Adipocyte (in vitro differentiated cells): ENCODE data around the gene PLA2G4A.

Experiments used
- DNase-seq: peaks from one replicate; pipeline ENCODE4 v3.0.0-alpha.2; 2015; ENCODE audit warnings: low read depth
- H3K27me3 ChIP-seq: replicated peaks from 2 replicates; pipeline ENCODE4 v1.7.0; 2013; ENCODE audit warnings: mild to moderate bottlenecking, low read length, moderate library complexity; ENCODE audit not compliant: control insufficient read depth, insufficient read depth
- H3K36me3 ChIP-seq: 2 replicates; pipeline ENCODE4 v1.7.0; 2013; ENCODE audit warnings: low read length, mild to moderate bottlenecking, moderate library complexity; ENCODE audit not compliant: control insufficient read depth, insufficient read depth, severe bottlenecking
- H3K4me1 ChIP-seq: 2 replicates; pipeline ENCODE4 v1.7.0; 2013; ENCODE audit warnings: mild to moderate bottlenecking, low read length, moderate library complexity; ENCODE audit not compliant: control insufficient read depth, insufficient read depth
- H3K4me3 ChIP-seq: 2 replicates; pipeline ENCODE4 v1.7.0; 2013; ENCODE audit warnings: mild to moderate bottlenecking, low read length, moderate library complexity
- H3K9ac ChIP-seq: 2 replicates; pipeline ENCODE4 v1.7.0; 2013; ENCODE audit warnings: mild to moderate bottlenecking, low read length, moderate library complexity
- H3K9me3 ChIP-seq: 2 replicates; pipeline ENCODE4 v1.7.0; 2013; ENCODE audit warnings: mild to moderate bottlenecking, low read length, moderate library complexity; ENCODE audit not compliant: control insufficient read depth

Gene PLA2G4A

GRCh38 chr1:186828611-186829454, at the start of gene PLA2G4A:
Gene PLA2G4A, plus strand, starts transcription at chr1:186828949. Its CDS starts 25,406 bp downstream, at chr1:186854355.
- Histone ChIP-seq H3K4me3 (peak within 1 kb of the TSS; percentile 100), H3K9ac (peak within 1 kb of the TSS; percentile 92), H3K4me1 (no peaks in the 10 kb centered on the region), H3K36me3 (no peaks in the 10 kb centered on the region), H3K9me3 (no peaks in the 10 kb centered on the region), H3K27me3 (no peaks in the 10 kb centered on the region)
- DNase-seq = peak; percentile 76

DNA sequence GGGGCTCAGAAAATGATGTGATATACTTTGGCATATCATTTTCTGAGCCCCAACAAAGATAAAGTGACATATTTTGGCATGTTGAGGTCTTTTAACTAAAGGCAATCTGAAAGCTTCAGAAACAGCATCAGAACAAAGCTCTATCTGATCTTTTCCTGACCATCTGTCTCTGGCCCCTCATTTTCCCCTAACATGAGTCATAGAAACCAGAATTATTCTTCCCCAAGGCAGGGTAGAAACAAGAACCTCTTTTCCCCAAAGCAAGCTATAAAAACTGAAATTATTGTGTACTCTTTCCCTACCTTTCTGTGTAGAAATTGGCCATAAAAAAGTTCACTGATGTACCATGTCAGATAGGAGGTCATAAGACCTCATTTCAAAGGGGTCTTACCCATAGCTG, 48.7 kb upstream of the PLA2G4A start:
- Histone ChIP-seq H3K36me3 (no peaks in the 10 kb centered on the region), H3K9me3 (no peaks in the 10 kb centered on the region), H3K4me1 (peaks cover 13% of the 10 kb centered on the region), H3K27me3 (no peaks in the 10 kb centered on the region), H3K4me3 (no peak overlapping the region), H3K9ac (no peak overlapping the region)
- DNase-seq = no peak

GRCh38 chr1:186781730-186782129, 47.0 kb upstream of the PLA2G4A start:
- Histone ChIP-seq H3K9ac (no peak overlapping the region), H3K9me3 (no peaks in the 10 kb centered on the region), H3K36me3 (no peaks in the 10 kb centered on the region), H3K27me3 (no peaks in the 10 kb centered on the region), H3K4me3 (no peak overlapping the region), H3K4me1 (peaks cover 13% of the 10 kb centered on the region)
- DNase-seq = no peak

- Histone ChIP-seq H3K9ac (no peak overlapping the region), H3K9me3 (no peaks in the 10 kb centered on the region), H3K27me3 (no peaks in the 10 kb centered on the region), H3K4me1 (peaks cover 8% of the 10 kb centered on the region), H3K36me3 (no peaks in the 10 kb centered on the region), H3K4me3 (no peak overlapping the region)
- DNase-seq = no peak
These were observed 46.0 kb upstream of the PLA2G4A start for GRCh38 chr1:186782791-186783190.

- Histone ChIP-seq H3K27me3 (no peaks in the 10 kb centered on the region), H3K36me3 (no peaks in the 10 kb centered on the region), H3K9ac (no peak overlapping the region), H3K4me3 (no peak overlapping the region), H3K9me3 (no peaks in the 10 kb centered on the region), H3K4me1 (peaks cover 8% of the 10 kb centered on the region)
- DNase-seq = no peak
These were observed 45.6 kb upstream of the PLA2G4A start for GRCh38 chr1:186783193-186783592.

- no peaks in the 10 kb centered on the region for H3K27me3 ChIP-seq
- DNase-seq = peak; percentile 49
These were observed 43.2 kb upstream of the PLA2G4A start for GRCh38 chr1:186785503-186785902.

GRCh38 chr1:186790101-186790500, 38.6 kb upstream of the PLA2G4A start:
- DNase-seq = peak; percentile 28
- H3K4me1 ChIP-seq = peaks cover 4% of the 10 kb centered on the region
- no peak overlapping the region for H3K9ac ChIP-seq
- H3K9me3 ChIP-seq = no peaks in the 10 kb centered on the region
- no peaks in the 10 kb centered on the region for H3K27me3 ChIP-seq
- H3K4me3 ChIP-seq = no peak overlapping the region
- H3K36me3 ChIP-seq = no peaks in the 10 kb centered on the region

More at GRCh38 chr1:186785503-186785902, 43.2 kb upstream of the PLA2G4A start:
- no peak overlapping the region for H3K4me3 ChIP-seq
- no peaks in the 10 kb centered on the region for H3K36me3 ChIP-seq
- H3K9ac ChIP-seq = no peak overlapping the region
- peaks cover 8% of the 10 kb centered on the region for H3K4me1 ChIP-seq
- no peaks in the 10 kb centered on the region for H3K9me3 ChIP-seq

DNA sequence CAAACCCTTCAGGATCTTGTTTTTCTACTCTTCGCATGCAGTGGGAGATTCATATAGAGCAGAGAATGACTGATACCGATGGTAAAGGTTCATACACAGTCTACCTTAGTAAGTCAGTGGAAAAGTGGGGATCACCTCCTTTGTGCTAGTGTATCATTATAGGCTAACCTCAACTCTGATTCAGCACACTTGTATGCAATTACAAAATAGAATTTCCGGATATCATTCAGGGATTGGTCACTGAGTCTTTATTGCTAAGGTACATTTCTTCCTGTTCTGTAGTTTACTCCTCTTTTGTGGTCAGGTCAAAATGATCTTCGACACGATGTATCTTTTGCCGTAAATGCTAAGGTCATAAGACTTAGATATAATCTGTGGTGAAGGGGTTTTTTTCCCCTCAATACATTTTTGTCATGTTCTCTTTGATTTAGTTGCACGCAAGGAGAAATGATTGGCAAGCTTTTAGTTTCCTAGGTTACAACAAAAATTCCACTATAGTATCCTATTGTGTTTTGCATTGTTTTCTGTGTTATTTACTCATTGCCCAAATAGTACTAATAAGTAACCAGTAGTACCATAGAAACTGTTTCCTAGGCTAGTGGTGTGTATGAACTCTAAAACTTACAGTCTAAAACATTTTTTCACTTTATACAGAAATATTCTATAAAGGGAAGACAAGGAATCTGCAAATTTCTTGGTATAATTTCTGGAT, 35.7 kb upstream of the PLA2G4A start:
- H3K9ac ChIP-seq = no peak overlapping the region
- no peaks in the 10 kb centered on the region for H3K36me3 ChIP-seq
- DNase-seq = no peak
- H3K4me3 ChIP-seq = no peak overlapping the region
- no peaks in the 10 kb centered on the region for H3K4me1 ChIP-seq
- no peaks in the 10 kb centered on the region for H3K9me3 ChIP-seq
- no peaks in the 10 kb centered on the region for H3K27me3 ChIP-seq

DNA sequence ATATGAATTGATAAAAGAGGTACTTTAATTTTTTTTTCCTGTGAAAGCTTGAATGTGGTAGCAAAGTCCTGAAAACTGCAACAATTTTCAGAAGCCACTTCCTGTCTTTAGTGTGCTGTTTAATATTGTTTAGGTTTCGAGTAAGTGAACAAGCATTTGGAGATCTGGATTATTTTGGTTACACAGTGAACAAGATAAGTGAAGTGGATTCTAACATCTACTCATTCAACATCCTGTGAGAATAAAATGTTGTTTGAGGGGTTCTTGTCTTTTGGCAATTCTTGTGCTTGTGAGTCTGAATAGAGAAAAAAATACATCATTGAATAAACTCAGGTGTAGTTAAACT, 35.2 kb upstream of the PLA2G4A start:
- Histone ChIP-seq H3K9ac (no peak overlapping the region), H3K9me3 (no peaks in the 10 kb centered on the region), H3K4me3 (no peak overlapping the region), H3K27me3 (no peaks in the 10 kb centered on the region), H3K36me3 (no peaks in the 10 kb centered on the region), H3K4me1 (no peaks in the 10 kb centered on the region)
- no peak for DNase-seq

DNA sequence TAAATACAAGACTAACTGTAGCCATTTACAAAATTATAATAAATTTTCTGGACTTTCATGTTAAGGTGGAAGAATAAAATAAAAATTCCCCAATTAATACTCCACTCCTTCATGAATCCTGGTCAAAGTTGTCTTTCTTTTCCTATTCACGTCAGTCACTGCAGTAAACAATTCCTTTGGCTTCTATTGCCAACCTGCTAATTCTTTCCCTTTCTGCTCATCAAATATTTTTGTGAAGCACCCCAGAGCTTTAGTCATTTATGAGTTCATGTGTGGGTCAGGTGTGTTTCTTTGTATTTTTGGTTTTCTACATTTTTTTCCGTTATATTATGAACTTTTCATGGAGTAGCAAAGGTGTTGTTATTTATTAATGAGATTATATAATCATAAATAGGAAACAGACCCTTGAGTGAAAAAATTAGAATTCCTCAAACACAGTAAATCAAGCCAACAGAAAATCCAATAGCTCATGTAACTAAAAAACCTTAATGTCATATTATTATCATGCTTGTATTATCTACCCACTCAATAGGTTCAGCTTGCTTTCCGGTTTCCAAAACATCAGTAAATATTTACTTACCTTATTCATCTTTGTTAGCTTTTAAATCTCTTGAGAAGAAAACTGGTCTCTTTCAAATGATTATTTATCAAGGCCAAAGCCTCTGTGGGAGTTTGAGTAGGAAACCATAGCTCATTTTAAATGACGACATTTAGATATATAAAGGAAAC, 29.6 kb upstream of the PLA2G4A start:
- Histone ChIP-seq H3K9ac (no peak overlapping the region), H3K4me1 (no peaks in the 10 kb centered on the region), H3K9me3 (no peaks in the 10 kb centered on the region), H3K36me3 (no peaks in the 10 kb centered on the region), H3K27me3 (no peaks in the 10 kb centered on the region), H3K4me3 (no peak overlapping the region)
- no peak for DNase-seq

- no peaks in the 10 kb centered on the region for H3K27me3 ChIP-seq
- no peaks in the 10 kb centered on the region for H3K36me3 ChIP-seq
- no peak for DNase-seq
- H3K9ac ChIP-seq = no peak overlapping the region
- H3K4me1 ChIP-seq = no peaks in the 10 kb centered on the region
- no peaks in the 10 kb centered on the region for H3K9me3 ChIP-seq
- no peak overlapping the region for H3K4me3 ChIP-seq
These were observed 29.1 kb upstream of the PLA2G4A start for GRCh38 chr1:186799689-186800054.
